IMR-90 (cell line): ENCODE results near the gene SLC24A3. TPM values are rescaled to one million over a fixed set of nuclear protein-coding genes. Genes with fewer than 3 reads are reported as not detected.
A peak's percentile ranks its signal among the peaks of the same experiment; 100 is the strongest.

Experiments
- ATAC-seq: fragments of 200-7000 bp; cut with Tn5 transposase; 2 replicates; pipeline ENCODE4 v1.9.1; 2020; ENCODE audit warnings: low read depth, mild to moderate bottlenecking, moderate library complexity
- BruUV-seq: library from RNA; stranded (reverse); fragments of 400-500 nt; replicated peaks from 2 replicates; lab custom pipeline; 2021; lab: Mats Ljungman, UMichigan
- CTCF ChIA-PET: fragments of 300-600 bp; formaldehyde crosslinking; extraction: SDS; loops from one replicate; lab custom pipeline; 2021; ENCODE audit warnings: antibody characterized with exemption; lab: Yijun Ruan, JAX
- POLR2A ChIA-PET: fragments of 300-600 bp; sonication (Branson Sonifier 250); formaldehyde crosslinking; loops from one replicate; lab custom pipeline; 2022; ENCODE audit warnings: antibody characterized with exemption; ENCODE audit not compliant: unreplicated experiment; lab: Charles Lee
- DNase-seq: peaks from one replicate; pipeline ENCODE4 v3.0.0; 2013
- H2AFZ ChIP-seq: replicated peaks from 2 replicates; pipeline ENCODE3; 2013; ENCODE audit warnings: low read length, mild to moderate bottlenecking; ENCODE audit not compliant: poor library complexity
- H2AK5ac ChIP-seq: 2 replicates; pipeline ENCODE4 v1.6.1; 2013; ENCODE audit warnings: low read depth, low read length, inconsistent platforms
- H2AK9ac ChIP-seq: replicated peaks from 2 replicates; pipeline ENCODE3; 2013; ENCODE audit warnings: mild to moderate bottlenecking, low read depth, low read length, moderate library complexity; ENCODE audit not compliant: poor library complexity
- H2BK120ac ChIP-seq: 2 replicates; pipeline ENCODE4 v1.6.1; 2013; ENCODE audit warnings: low read depth, low read length, inconsistent platforms
- H2BK15ac ChIP-seq: 3 replicates; pipeline ENCODE4 v1.6.1; 2013; ENCODE audit warnings: low read depth, low read length, inconsistent platforms
- H2BK20ac ChIP-seq: 2 replicates; pipeline ENCODE4 v1.6.1; 2013; ENCODE audit warnings: low read depth, mild to moderate bottlenecking, inconsistent platforms, low read length, moderate library complexity
- H2BK5ac ChIP-seq: 2 replicates; pipeline ENCODE4 v1.6.1; 2013; ENCODE audit warnings: mild to moderate bottlenecking, low read depth, low read length, inconsistent platforms; ENCODE audit not compliant: poor library complexity, severe bottlenecking
- H3K14ac ChIP-seq: replicated peaks from 2 replicates; pipeline ENCODE4 v1.6.1; 2013; ENCODE audit warnings: low read depth, low read length, inconsistent platforms
- H3K18ac ChIP-seq: 2 replicates; pipeline ENCODE4 v1.6.1; 2013; ENCODE audit warnings: low read depth, low read length, control low read depth
- H3K23ac ChIP-seq: 2 replicates; pipeline ENCODE4 v1.6.1; 2013; ENCODE audit warnings: low read depth, low read length, inconsistent platforms
- H3K27ac ChIP-seq: 2 replicates; pipeline ENCODE4 v1.5.1; 2013; ENCODE audit warnings: mild to moderate bottlenecking, control low read depth, low read length; ENCODE audit not compliant: insufficient read depth
- H3K27me3 ChIP-seq: 2 replicates; pipeline ENCODE4 v1.6.1; 2013; ENCODE audit warnings: low read length; ENCODE audit not compliant: control insufficient read depth, insufficient read depth
- H3K36me3 ChIP-seq: 2 replicates; pipeline ENCODE4 v1.6.1; 2013; ENCODE audit warnings: low read length, mixed read lengths; ENCODE audit not compliant: control insufficient read depth, insufficient read depth
- H3K4ac ChIP-seq: 2 replicates; pipeline ENCODE4 v1.6.1; 2013; ENCODE audit warnings: low read depth, low read length, inconsistent platforms
- H3K4me1 ChIP-seq: 2 replicates; pipeline ENCODE4 v1.6.1; 2013; ENCODE audit warnings: low read length, mixed read lengths; ENCODE audit not compliant: control insufficient read depth, insufficient read depth
- H3K4me2 ChIP-seq: 2 replicates; pipeline ENCODE4 v1.6.1; 2013; ENCODE audit warnings: low read depth, mild to moderate bottlenecking, control low read depth, low read length, moderate library complexity
- H3K4me3 ChIP-seq: 2 replicates; pipeline ENCODE4 v1.5.1; 2013; ENCODE audit warnings: low read depth, mild to moderate bottlenecking, control low read depth, low read length, moderate library complexity; ENCODE audit not compliant: insufficient read depth
- H3K56ac ChIP-seq: 2 replicates; pipeline ENCODE4 v1.6.1; 2013; ENCODE audit warnings: low read length, inconsistent platforms; ENCODE audit not compliant: insufficient read depth; ENCODE audit errors: extremely low read depth
- H3K79me1 ChIP-seq, 2 experiments: 2 replicates each; pipeline ENCODE4 v1.6.1; 2013; ENCODE audit warnings: low read length in 2 of 2, inconsistent platforms in 1 of 2, low read depth in 1 of 2
- H3K9ac ChIP-seq: 2 replicates; pipeline ENCODE4 v1.6.1; 2013; ENCODE audit warnings: low read depth, low read length, control low read depth
- H3K9me1 ChIP-seq: 2 replicates; pipeline ENCODE4 v1.6.1; 2013; ENCODE audit warnings: low read length, inconsistent platforms; ENCODE audit not compliant: insufficient read depth
- H3K9me3 ChIP-seq: 2 replicates; pipeline ENCODE4 v1.6.1; 2013; ENCODE audit warnings: low read length; ENCODE audit not compliant: control insufficient read depth, insufficient read depth
- H4K20me1 ChIP-seq: 2 replicates; pipeline ENCODE4 v1.6.1; 2013; ENCODE audit warnings: low read length, inconsistent platforms; ENCODE audit not compliant: insufficient read depth
- H4K5ac ChIP-seq: 2 replicates; pipeline ENCODE4 v1.6.1; 2013; ENCODE audit warnings: mild to moderate bottlenecking, low read depth, low read length, control low read depth
- H4K8ac ChIP-seq, 2 experiments: 2 replicates each; pipeline ENCODE4 v1.6.1; 2013; ENCODE audit warnings: low read depth in 2 of 2, low read length in 2 of 2, control low read depth in 1 of 2, inconsistent platforms in 1 of 2
- H4K91ac ChIP-seq: 2 replicates; pipeline ENCODE4 v1.6.1; 2013; ENCODE audit warnings: low read depth, low read length, inconsistent platforms; ENCODE audit not compliant: insufficient read depth
- CEBPB ChIP-seq: IDR thresholded peaks from 2 replicates; pipeline ENCODE4 v1.6.1; 2012; ENCODE audit warnings: low read depth, low read length, improper control_type of control experiment
- MXI1 ChIP-seq: IDR thresholded peaks from 2 replicates; pipeline ENCODE4 v1.6.1; 2012; ENCODE audit warnings: low read depth, mild to moderate bottlenecking, low read length, moderate library complexity, borderline replicate concordance
- RAD21 ChIP-seq: IDR thresholded peaks from 2 replicates; pipeline ENCODE4 v1.6.1; 2012; ENCODE audit warnings: low read length, improper control_type of control experiment
- RCOR1 ChIP-seq: IDR thresholded peaks from 2 replicates; pipeline ENCODE4 v1.6.1; 2012; ENCODE audit warnings: mild to moderate bottlenecking, low read length, improper control_type of control experiment; ENCODE audit not compliant: insufficient replicate concordance
- SMC3 ChIP-seq: fragments of 150-350 bp; IDR thresholded peaks from 2 replicates; pipeline ENCODE4 v1.6.1; 2016; ENCODE audit warnings: low read depth, mild to moderate bottlenecking, antibody characterized with exemption, low read length, moderate library complexity
- WGBS, 2 experiments: methylation state at CpG; one replicate each; pipeline versions ENCODE4 v1.1.5 to v1.1.7; 2013; ENCODE audit warnings: missing lambda C conversion rate in 2 of 2; ENCODE audit not compliant: insufficient read length in 1 of 2; ENCODE audit errors: extremely low coverage in 2 of 2; 5-methylcytosine and 5-hydroxymethylcytosine counted together
- dilution Hi-C: fragments of 300-500 bp; cut with HindIII; formaldehyde crosslinking; loops from one replicate; pipeline ENCODE4 v1.14.3; 2018; ENCODE audit warnings: low sequenced_read_pairs; ENCODE audit not compliant: unreplicated experiment
- in situ Hi-C: fragments of 300-500 bp; cut with MboI; formaldehyde crosslinking; loops from 3 replicates; pipeline ENCODE4 v1.14.3; 2019; ENCODE audit warnings: low sequenced_read_pairs, inconsistent platforms, mixed read lengths
- intact Hi-C: fragments of 100-400 bp; cut with micrococcal nuclease; formaldehyde crosslinking; loops from 2 replicates; pipeline ENCODE4 v1.10.0; 2022
- polyA plus RNA-seq, 3 experiments: library from polyadenylated mRNA; depleted of rRNA; stranded (reverse); fragments of >200 nt; gene quantifications; 2 replicates each; pipeline ENCODE4 v1.2.3, GENCODE V29; 2012; ENCODE audit warnings: low replicate concordance in 1 of 3
- total RNA-seq: library from RNA; depleted of rRNA; stranded (reverse); fragments of >200 nt; gene quantifications from 2 replicates; pipeline ENCODE4 v1.2.3, GENCODE V29; 2012
- TF ChIP-seq, protein P1 (sequence below): fragments of 150-350 bp; IDR thresholded peaks from 2 replicates; pipeline ENCODE4 v1.6.1; 2017; ENCODE audit warnings: mild to moderate bottlenecking, antibody characterized with exemption, low read length, low read depth
- TF ChIP-seq, protein P2 (sequence below): conservative IDR thresholded peaks from 2 replicates; pipeline ENCODE4 v1.5.1; 2012; ENCODE audit warnings: mild to moderate bottlenecking, low read depth, low read length, improper control_type of control experiment

SLC24A3 gene
- total and polyA plus RNA-seq, 2 of the 4 experiments (the other 2 are of a cell fraction): not detected

DNA sequence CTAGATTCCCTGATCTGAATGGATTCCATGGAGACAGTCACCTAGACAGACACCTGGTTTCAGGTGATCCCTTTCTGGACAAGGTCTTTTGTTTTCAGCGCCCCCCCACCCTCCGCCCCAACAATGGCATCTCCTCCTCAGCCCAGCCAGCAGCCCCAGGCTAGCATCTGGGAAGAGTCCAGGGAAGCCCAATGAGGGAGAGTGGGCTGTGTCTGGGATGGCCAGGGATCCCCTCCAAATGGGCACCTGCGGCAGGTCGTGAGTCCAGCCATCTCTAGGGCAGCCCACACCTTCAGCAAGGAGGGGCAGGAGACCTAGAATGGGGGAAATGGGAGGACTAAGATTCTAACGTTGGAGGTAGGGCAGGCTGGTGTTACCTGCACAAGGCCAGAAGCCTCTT, 1.2 kb upstream of the SLC24A3 start:
- no peak overlapping the region for H4K5ac ChIP-seq
- intact Hi-C loops: no loop called here

More for the DNA sequence above, 1.2 kb upstream of the SLC24A3 start:
- H3K23ac ChIP-seq: no peak overlapping the region; the same call in 1 of the 2 replicates
- no peak overlapping the region for H2BK15ac ChIP-seq
- no peak overlapping the region for H2BK5ac ChIP-seq
- in situ Hi-C loops (no loop called here), dilution Hi-C loops (no loop called here)
- H3K9me1 ChIP-seq: no peaks in the 10 kb centered on the region
- H2BK120ac ChIP-seq: no peak overlapping the region
- H4K91ac ChIP-seq: no peak overlapping the region
- H3K18ac ChIP-seq: no peak overlapping the region
- peak overlapping the region; percentile 42 for H2AK9ac ChIP-seq
- no peaks in the 10 kb centered on the region for H3K79me1 ChIP-seq
- H2AK5ac ChIP-seq: no peak overlapping the region
- H3K27me3 ChIP-seq: peaks cover 25% of the 10 kb centered on the region
- DNase-seq (no peak), ATAC-seq (no peak)
- no peak overlapping the region for H3K4me3 ChIP-seq
- H3K4me2 ChIP-seq: no peak overlapping the region
- no peaks in the 10 kb centered on the region for H3K9me3 ChIP-seq
- H4K8ac ChIP-seq: no peak overlapping the region
- H4K20me1 ChIP-seq: no peaks in the 10 kb centered on the region
- BruUV-seq: no TSS peak
- H3K4me1 ChIP-seq: no peaks in the 10 kb centered on the region
- H2AFZ ChIP-seq: no peak overlapping the region
- CTCF ChIA-PET: no interaction called here
- H2BK20ac ChIP-seq: no peak overlapping the region
- H3K56ac ChIP-seq: no peak overlapping the region
- no peak overlapping the region for H3K27ac ChIP-seq
- no peak overlapping the region for H3K4ac ChIP-seq
- no peak overlapping the region for H3K14ac ChIP-seq
- TF ChIP-seq RCOR1: no peak
- TF ChIP-seq CEBPB: no peak
- no peak for TF ChIP-seq SMC3
- TF ChIP-seq, protein P1, sequence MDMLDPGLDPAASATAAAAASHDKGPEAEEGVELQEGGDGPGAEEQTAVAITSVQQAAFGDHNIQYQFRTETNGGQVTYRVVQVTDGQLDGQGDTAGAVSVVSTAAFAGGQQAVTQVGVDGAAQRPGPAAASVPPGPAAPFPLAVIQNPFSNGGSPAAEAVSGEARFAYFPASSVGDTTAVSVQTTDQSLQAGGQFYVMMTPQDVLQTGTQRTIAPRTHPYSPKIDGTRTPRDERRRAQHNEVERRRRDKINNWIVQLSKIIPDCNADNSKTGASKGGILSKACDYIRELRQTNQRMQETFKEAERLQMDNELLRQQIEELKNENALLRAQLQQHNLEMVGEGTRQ: no peak
- TF ChIP-seq, protein P2, sequence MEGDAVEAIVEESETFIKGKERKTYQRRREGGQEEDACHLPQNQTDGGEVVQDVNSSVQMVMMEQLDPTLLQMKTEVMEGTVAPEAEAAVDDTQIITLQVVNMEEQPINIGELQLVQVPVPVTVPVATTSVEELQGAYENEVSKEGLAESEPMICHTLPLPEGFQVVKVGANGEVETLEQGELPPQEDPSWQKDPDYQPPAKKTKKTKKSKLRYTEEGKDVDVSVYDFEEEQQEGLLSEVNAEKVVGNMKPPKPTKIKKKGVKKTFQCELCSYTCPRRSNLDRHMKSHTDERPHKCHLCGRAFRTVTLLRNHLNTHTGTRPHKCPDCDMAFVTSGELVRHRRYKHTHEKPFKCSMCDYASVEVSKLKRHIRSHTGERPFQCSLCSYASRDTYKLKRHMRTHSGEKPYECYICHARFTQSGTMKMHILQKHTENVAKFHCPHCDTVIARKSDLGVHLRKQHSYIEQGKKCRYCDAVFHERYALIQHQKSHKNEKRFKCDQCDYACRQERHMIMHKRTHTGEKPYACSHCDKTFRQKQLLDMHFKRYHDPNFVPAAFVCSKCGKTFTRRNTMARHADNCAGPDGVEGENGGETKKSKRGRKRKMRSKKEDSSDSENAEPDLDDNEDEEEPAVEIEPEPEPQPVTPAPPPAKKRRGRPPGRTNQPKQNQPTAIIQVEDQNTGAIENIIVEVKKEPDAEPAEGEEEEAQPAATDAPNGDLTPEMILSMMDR: no peak
- no peak for TF ChIP-seq RAD21
- TF ChIP-seq MXI1: no peak
- 80% methylated on average over 1 of the region's 5 CpGs; no CpG with 5 or more reads in 1 of the 2 experiments for WGBS, 2 experiments
- POLR2A ChIA-PET: no interaction called here
- H3K9ac ChIP-seq: no peak overlapping the region
- no peaks in the 10 kb centered on the region for H3K36me3 ChIP-seq
